Neural progenitor cell (in vitro differentiated cells): Measurements from ENCODE around the gene DLX1. TPM values are rescaled to one million over a fixed set of nuclear protein-coding genes. Genes with fewer than 3 reads are reported as not detected.

Experiments used
- DNase-seq: peaks from one replicate; pipeline ENCODE4 v3.0.0-alpha.2; 2016; ENCODE audit warnings: low spot score
- H2AFZ ChIP-seq: fragments of 200-600 bp; sonication (generic); replicated peaks from 2 replicates; pipeline ENCODE4 v1.6.1; 2016; ENCODE audit warnings: antibody characterized with exemption
- H3F3A ChIP-seq: fragments of 200-600 bp; sonication (generic); 2 replicates; pipeline ENCODE4 v1.6.1; 2016; ENCODE audit warnings: antibody characterized with exemption, low read depth
- H3K27ac ChIP-seq: fragments of 200-600 bp; sonication (generic); 2 replicates; pipeline ENCODE4 v1.5.1; 2016; ENCODE audit warnings: mild to moderate bottlenecking
- H3K27me3 ChIP-seq: fragments of 200-600 bp; sonication (generic); 2 replicates; pipeline ENCODE4 v1.6.1; 2016; ENCODE audit warnings: mild to moderate bottlenecking, moderate library complexity
- H3K36me3 ChIP-seq: fragments of 200-600 bp; sonication (generic); 2 replicates; pipeline ENCODE4 v1.5.1; 2016
- H3K4me1 ChIP-seq: fragments of 200-600 bp; sonication (generic); 2 replicates; pipeline ENCODE4 v1.6.1; 2016; ENCODE audit warnings: mixed run types
- H3K4me2 ChIP-seq: fragments of 200-600 bp; sonication (generic); 2 replicates; pipeline ENCODE4 v1.6.1; 2016
- H3K4me3 ChIP-seq: fragments of 200-600 bp; sonication (generic); 2 replicates; pipeline ENCODE4 v1.5.1; 2016
- H3K79me2 ChIP-seq: fragments of 200-600 bp; sonication (generic); 2 replicates; pipeline ENCODE4 v1.6.1; 2016; ENCODE audit warnings: low read depth
- H3K9ac ChIP-seq: fragments of 200-600 bp; sonication (generic); 2 replicates; pipeline ENCODE4 v1.6.1; 2016
- H3K9me3 ChIP-seq: fragments of 200-600 bp; sonication (generic); 2 replicates; pipeline ENCODE4 v1.5.1; 2016; ENCODE audit warnings: low read depth
- H4K20me1 ChIP-seq: fragments of 200-600 bp; sonication (generic); 2 replicates; pipeline ENCODE4 v1.6.1; 2016; ENCODE audit warnings: low read depth
- H3K27ac Mint-ChIP-seq: 3 replicates; pipeline ENCODE4 v1.8.0; 2021; ENCODE audit warnings: mixed read lengths
- H3K27me3 Mint-ChIP-seq: 2 replicates; pipeline ENCODE4 v1.8.0; 2022; ENCODE audit warnings: low read depth, mild to moderate bottlenecking, inconsistent platforms, moderate library complexity, mixed read lengths; ENCODE audit not compliant: insufficient read depth
- H3K36me3 Mint-ChIP-seq: 3 replicates; pipeline ENCODE4 v1.8.0; 2021; ENCODE audit warnings: mixed read lengths
- H3K4me1 Mint-ChIP-seq: 3 replicates; pipeline ENCODE4 v1.8.0; 2021; ENCODE audit warnings: mixed read lengths
- H3K4me3 Mint-ChIP-seq: 3 replicates; pipeline ENCODE4 v1.8.0; 2021; ENCODE audit warnings: mild to moderate bottlenecking, moderate library complexity, mixed read lengths
- H3K9me3 Mint-ChIP-seq: 3 replicates; pipeline ENCODE4 v1.8.0; 2020; ENCODE audit warnings: mixed read lengths
- EZH2 ChIP-seq: fragments of 200-600 bp; sonication (generic); IDR thresholded peaks from 2 replicates; pipeline ENCODE4 v1.6.1; 2017; ENCODE audit warnings: antibody characterized with exemption, mild to moderate bottlenecking, moderate library complexity
- EZH2phosphoT487 ChIP-seq: fragments of 200-600 bp; sonication (generic); IDR thresholded peaks from 2 replicates; pipeline ENCODE4 v1.6.1; 2017; ENCODE audit warnings: antibody characterized with exemption
- total RNA-seq: library from RNA; depleted of rRNA; stranded (reverse); fragments of >200 nt; gene quantifications from 2 replicates; pipeline ENCODE4 v1.2.3, GENCODE V29; 2015; ENCODE audit warnings: low replicate concordance
- TF ChIP-seq, protein P1 (sequence below): fragments of 200-600 bp; sonication (generic); IDR thresholded peaks from 2 replicates; pipeline ENCODE4 v1.5.1; 2017; ENCODE audit warnings: antibody characterized with exemption, mild to moderate bottlenecking

The DLX1 gene
- total RNA-seq, 1 donor from 2014 or later = not detected

DNA sequence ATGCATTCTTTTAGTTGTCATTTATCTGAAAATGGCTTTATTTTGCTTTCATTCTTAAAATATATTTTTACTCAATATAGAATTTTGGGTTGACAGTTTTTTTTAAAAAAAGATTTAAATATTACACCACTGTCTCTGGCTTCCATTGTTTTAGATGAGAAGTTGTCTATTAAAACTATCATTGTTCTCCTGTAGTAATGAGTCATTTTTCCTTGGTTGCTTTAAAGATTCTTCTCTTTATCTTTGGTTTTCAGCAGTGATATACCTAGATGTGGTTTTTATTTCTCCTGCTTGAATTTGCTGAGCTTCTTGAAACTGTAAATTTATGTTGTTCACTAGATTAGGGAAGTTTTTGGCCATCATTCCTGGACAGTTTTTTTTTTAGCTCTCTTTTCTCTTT is 44.1 kb downstream of the DLX1 start:
- no peak overlapping the region for H3K27ac Mint-ChIP-seq
- H3K4me3 Mint-ChIP-seq = no peak overlapping the region
- peaks cover 4% of the 10 kb centered on the region for H3K9me3 Mint-ChIP-seq
- Histone ChIP-seq H3K27me3 (no peaks in the 10 kb centered on the region), H3F3A (peaks cover 41% of the 10 kb centered on the region), H3K36me3 (no peaks in the 10 kb centered on the region), H3K4me1 (peaks cover 18% of the 10 kb centered on the region), H2AFZ (no peak overlapping the region), H3K79me2 (no peaks in the 10 kb centered on the region), H3K27ac (no peak overlapping the region), H3K9me3 (peaks cover 9% of the 10 kb centered on the region), H3K9ac (no peak overlapping the region), H3K4me2 (no peak overlapping the region), H4K20me1 (no peaks in the 10 kb centered on the region), H3K4me3 (no peak overlapping the region)
- H3K27me3 Mint-ChIP-seq = peaks cover 7% of the 10 kb centered on the region
- no peak for DNase-seq
- TF ChIP-seq EZH2phosphoT487 (no peak), EZH2 (no peak)
- TF ChIP-seq, protein P1, sequence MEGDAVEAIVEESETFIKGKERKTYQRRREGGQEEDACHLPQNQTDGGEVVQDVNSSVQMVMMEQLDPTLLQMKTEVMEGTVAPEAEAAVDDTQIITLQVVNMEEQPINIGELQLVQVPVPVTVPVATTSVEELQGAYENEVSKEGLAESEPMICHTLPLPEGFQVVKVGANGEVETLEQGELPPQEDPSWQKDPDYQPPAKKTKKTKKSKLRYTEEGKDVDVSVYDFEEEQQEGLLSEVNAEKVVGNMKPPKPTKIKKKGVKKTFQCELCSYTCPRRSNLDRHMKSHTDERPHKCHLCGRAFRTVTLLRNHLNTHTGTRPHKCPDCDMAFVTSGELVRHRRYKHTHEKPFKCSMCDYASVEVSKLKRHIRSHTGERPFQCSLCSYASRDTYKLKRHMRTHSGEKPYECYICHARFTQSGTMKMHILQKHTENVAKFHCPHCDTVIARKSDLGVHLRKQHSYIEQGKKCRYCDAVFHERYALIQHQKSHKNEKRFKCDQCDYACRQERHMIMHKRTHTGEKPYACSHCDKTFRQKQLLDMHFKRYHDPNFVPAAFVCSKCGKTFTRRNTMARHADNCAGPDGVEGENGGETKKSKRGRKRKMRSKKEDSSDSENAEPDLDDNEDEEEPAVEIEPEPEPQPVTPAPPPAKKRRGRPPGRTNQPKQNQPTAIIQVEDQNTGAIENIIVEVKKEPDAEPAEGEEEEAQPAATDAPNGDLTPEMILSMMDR = no peak
- H3K4me1 Mint-ChIP-seq = peaks cover 10% of the 10 kb centered on the region
- no peaks in the 10 kb centered on the region for H3K36me3 Mint-ChIP-seq

DNA sequence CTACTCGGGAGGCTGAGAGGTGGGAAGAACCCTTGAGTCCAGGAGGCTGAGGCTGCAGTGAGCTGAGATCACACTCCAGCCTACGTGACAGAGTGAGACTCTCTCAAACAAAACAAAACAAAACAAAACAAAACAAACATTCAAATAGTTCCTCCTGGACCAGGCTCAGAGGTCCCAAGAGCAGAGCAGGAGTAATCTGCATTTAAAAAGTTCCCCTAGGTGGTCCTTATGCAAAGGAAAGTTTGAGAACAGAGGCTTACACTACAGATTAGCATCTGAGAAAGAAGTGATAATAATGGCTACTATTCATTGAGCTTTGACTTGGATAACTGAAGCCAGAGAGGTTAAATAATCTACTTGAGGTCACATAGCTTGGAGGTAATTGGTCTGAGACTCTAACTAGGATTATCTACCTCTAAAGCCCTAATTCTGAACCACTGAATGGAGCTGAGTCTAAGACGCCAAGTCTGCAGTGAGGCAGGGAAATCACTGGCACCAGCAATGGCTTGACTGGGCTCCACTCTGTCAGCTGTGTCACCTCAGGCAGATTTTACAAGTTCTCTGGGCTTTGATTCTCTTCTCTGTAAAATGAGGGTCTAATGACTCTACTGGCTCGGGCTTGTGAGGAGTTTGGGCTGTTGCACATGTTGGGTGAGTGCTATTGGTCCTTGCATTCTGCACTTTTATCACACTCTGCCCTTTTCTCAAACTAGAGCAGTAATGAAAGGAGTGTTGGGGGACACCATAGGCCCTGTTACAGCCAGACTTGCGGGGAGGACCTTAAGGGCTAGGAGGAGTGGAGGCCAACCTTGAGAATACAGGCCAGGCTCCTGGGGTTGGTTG is 46.6 kb downstream of the DLX1 start:
- peaks cover 42% of the 10 kb centered on the region for H3F3A ChIP-seq
- H2AFZ ChIP-seq = no peak overlapping the region
- peaks cover 10% of the 10 kb centered on the region for H3K4me1 Mint-ChIP-seq
- no peaks in the 10 kb centered on the region for H3K79me2 ChIP-seq
- no peak overlapping the region for H3K4me3 ChIP-seq
- H3K27me3 ChIP-seq = no peaks in the 10 kb centered on the region
- no peak overlapping the region for H3K4me3 Mint-ChIP-seq
- peaks cover 4% of the 10 kb centered on the region for H3K9me3 Mint-ChIP-seq
- no peak overlapping the region for H3K9ac ChIP-seq
- no peaks in the 10 kb centered on the region for H4K20me1 ChIP-seq
- no peaks in the 10 kb centered on the region for H3K36me3 ChIP-seq
- peaks cover 18% of the 10 kb centered on the region for H3K4me1 ChIP-seq
- DNase-seq = peak; percentile 86
- H3K27me3 Mint-ChIP-seq = peaks cover 9% of the 10 kb centered on the region
- peaks cover 9% of the 10 kb centered on the region for H3K9me3 ChIP-seq
- TF ChIP-seq EZH2 (no peak), EZH2phosphoT487 (peak; percentile 78)
- H3K36me3 Mint-ChIP-seq = no peaks in the 10 kb centered on the region
- H3K27ac Mint-ChIP-seq = no peak overlapping the region
- H3K4me2 ChIP-seq = peak overlapping the region; percentile 53
- H3K27ac ChIP-seq = peak overlapping the region; percentile 93

DNA sequence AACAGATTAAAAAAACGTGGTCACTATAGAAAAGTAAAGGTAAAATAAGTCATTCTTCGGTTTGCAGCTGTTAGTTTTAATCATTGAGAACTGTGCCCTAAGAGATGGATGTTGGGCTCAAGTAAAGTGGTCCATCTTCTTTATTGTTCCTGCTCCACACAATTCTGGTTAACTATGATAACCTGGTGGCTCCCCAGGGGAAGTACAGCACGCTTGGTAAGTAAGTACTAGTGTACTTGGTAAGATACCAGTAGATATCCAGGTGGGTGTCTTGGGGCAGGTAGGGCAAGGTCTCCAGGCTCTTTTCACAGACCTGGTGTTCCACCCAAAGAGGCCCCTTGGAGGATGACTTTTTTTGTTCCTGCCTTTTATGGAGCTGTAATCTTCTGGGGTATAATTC is 49.0 kb downstream of the DLX1 start:
- Histone ChIP-seq H2AFZ (no peak overlapping the region), H3F3A (peaks cover 42% of the 10 kb centered on the region), H3K4me2 (no peak overlapping the region), H3K36me3 (no peaks in the 10 kb centered on the region), H3K4me1 (peaks cover 18% of the 10 kb centered on the region), H3K9me3 (peaks cover 5% of the 10 kb centered on the region), H3K79me2 (no peaks in the 10 kb centered on the region), H4K20me1 (no peaks in the 10 kb centered on the region), H3K4me3 (no peak overlapping the region), H3K27me3 (no peaks in the 10 kb centered on the region), H3K9ac (no peak overlapping the region), H3K27ac (no peak overlapping the region)
- no peaks in the 10 kb centered on the region for H3K36me3 Mint-ChIP-seq
- peaks cover 10% of the 10 kb centered on the region for H3K27me3 Mint-ChIP-seq
- H3K4me1 Mint-ChIP-seq = peaks cover 10% of the 10 kb centered on the region
- H3K27ac Mint-ChIP-seq = no peak overlapping the region
- H3K9me3 Mint-ChIP-seq = peaks cover 7% of the 10 kb centered on the region
- DNase-seq = no peak
- H3K4me3 Mint-ChIP-seq = no peak overlapping the region
- TF ChIP-seq EZH2 = no peak
- no peak for TF ChIP-seq EZH2phosphoT487
- TF ChIP-seq, protein P1 = no peak

DNA sequence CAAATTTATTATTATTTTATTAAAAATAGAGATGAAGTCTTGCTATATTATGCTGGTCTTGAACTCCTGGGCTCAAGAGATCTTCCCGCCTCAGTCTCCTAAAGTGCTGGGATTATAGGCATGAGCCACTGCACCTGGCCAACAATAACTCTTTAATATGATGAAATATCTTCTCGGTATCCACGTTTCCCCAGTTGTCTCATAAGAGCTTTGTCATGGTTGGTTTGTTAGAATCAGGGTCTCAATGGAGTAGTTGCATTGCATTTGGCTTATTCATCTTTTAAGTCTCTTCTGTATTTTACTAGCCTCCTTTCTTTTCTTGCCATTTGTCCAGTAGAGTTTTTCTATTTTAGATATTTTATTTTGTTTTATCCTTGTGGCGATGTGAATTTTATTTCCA is 50.1 kb downstream of the DLX1 start:
- no peak overlapping the region for H3K27ac Mint-ChIP-seq
- TF ChIP-seq EZH2phosphoT487 (no peak), EZH2 (no peak)
- TF ChIP-seq, protein P1 = no peak
- H3K4me1 Mint-ChIP-seq = peaks cover 10% of the 10 kb centered on the region
- no peak for DNase-seq
- Histone ChIP-seq H3K36me3 (no peaks in the 10 kb centered on the region), H2AFZ (no peak overlapping the region), H3K9me3 (no peaks in the 10 kb centered on the region), H3K4me1 (peaks cover 18% of the 10 kb centered on the region), H3F3A (peaks cover 41% of the 10 kb centered on the region), H3K9ac (no peak overlapping the region), H3K27me3 (no peaks in the 10 kb centered on the region), H3K4me2 (no peak overlapping the region), H4K20me1 (no peaks in the 10 kb centered on the region), H3K79me2 (no peaks in the 10 kb centered on the region), H3K27ac (no peak overlapping the region), H3K4me3 (no peak overlapping the region)
- H3K36me3 Mint-ChIP-seq = no peaks in the 10 kb centered on the region
- no peak overlapping the region for H3K4me3 Mint-ChIP-seq
- peaks cover 9% of the 10 kb centered on the region for H3K9me3 Mint-ChIP-seq
- peaks cover 11% of the 10 kb centered on the region for H3K27me3 Mint-ChIP-seq
